OCI-M1 (cell line): ENCODE results near the gene LURAP1L.

Source experiments
- DNase-seq: peaks from one replicate; lab custom pipeline; 2025; lab: John Stamatoyannopoulos, UW

The LURAP1L gene

DNA sequence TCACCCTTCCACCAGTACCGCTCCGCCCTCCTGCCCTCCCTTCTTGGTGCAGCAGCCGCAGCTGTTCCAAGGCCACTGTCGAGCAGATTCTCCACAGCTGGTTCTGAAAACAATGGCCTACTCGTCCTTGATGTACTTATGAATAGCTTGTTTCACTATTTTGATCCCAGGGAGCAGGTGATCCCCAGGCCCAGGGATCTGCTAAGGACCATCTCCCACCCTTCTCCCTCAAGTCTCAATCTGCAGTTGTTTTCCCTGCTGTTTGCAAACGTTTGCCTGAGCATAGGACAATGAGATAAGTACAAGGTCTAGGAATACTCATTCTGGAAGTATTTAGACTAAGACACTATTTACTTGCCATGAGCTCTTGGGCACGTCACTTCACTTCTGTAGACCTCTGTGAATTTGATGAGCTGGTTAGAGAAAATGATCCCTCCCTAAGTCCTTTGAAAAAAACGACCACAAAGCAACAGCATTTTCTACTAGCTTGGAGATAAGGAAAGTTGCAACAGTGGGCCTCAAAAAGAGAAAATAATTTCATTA is 1.8 kb downstream of the LURAP1L start:
- peak; percentile 97 for DNase-seq

DNA sequence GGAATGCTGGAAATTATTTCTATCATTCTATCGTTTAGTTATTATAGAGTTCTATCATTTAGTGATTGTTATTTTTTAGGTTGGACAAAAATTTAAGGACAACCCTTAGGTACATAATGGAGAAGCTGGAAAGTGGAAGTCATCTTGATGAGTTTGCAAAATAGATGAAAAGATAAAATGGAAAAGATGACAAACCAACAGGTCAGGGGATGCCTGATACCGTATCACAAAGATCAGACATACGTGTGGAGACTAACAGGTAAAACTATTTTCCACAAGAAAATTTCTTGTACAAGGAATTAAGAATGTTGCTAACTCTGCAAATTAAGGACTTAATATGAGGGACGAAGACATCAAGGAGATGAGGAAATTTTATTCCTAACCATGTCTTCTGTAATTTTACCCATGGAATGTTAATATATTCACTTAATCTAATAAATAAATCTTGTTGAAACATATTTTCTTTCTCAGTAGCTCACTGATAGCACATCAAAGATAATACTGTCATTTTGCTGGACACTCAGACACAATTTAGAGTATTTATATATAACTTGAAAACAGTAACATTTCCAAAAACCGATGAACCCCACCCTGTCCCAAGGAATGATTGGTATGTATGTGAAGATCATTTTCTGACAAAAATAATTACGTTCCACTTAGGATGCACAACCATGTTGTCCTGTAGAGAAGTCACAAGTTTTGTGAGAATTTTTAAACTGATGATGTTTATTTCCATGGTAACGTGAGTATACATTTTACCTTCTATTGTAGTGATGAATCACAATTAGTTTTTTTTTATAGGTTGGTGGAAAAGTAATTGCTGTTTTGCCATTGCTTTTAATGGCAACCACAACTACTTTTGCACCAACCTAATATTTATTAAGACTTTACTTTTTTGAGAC is 2.6 kb downstream of the LURAP1L start:
- DNase-seq, result no peak

- DNase-seq, result no peak
Observed at GRCh38 chr9:12778389-12778788, 3.6 kb downstream of the LURAP1L start.

- no peak for DNase-seq
Observed at GRCh38 chr9:12781226-12781733, 6.5 kb downstream of the LURAP1L start.

GRCh38 chr9:12783767-12784460 is 9.1 kb downstream of the LURAP1L start:
- peak; percentile 99 for DNase-seq

- peak; percentile 100 for DNase-seq
Observed at GRCh38 chr9:12784461-12785259, 9.8 kb downstream of the LURAP1L start.

DNA sequence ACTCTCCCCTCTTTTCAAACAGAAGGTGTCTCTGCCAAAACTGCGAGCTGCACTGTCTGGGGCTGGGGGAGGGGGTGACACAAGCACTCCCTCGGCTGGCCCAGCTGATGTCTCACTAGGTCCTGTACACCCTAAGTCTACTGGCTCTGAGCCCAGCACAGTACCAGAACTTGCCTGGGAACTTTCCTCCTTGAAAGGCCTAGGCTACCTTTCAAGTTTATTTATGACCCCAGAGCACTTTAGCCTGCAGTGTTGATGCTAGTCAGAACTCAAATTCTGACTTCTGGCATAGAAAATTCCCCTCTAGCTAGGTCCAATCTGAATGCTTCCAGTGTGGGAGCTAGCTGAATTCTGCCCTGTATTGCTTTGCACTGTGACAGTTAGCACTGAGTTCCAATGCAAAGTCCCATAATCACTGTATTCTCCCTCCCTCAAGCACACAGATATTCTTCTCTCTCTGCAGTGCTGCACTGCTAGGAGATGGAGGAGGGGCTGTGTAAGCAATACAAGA is 10.5 kb downstream of the LURAP1L start:
- peak; percentile 93 for DNase-seq

- no peak for DNase-seq
Observed at GRCh38 chr9:12785941-12786340, 11.1 kb downstream of the LURAP1L start.

GRCh38 chr9:12790001-12790400 is 15.2 kb downstream of the LURAP1L start:
- DNase-seq, result peak; percentile 91

GRCh38 chr9:12790883-12791282 is 16.1 kb downstream of the LURAP1L start:
- DNase-seq, result no peak

DNA sequence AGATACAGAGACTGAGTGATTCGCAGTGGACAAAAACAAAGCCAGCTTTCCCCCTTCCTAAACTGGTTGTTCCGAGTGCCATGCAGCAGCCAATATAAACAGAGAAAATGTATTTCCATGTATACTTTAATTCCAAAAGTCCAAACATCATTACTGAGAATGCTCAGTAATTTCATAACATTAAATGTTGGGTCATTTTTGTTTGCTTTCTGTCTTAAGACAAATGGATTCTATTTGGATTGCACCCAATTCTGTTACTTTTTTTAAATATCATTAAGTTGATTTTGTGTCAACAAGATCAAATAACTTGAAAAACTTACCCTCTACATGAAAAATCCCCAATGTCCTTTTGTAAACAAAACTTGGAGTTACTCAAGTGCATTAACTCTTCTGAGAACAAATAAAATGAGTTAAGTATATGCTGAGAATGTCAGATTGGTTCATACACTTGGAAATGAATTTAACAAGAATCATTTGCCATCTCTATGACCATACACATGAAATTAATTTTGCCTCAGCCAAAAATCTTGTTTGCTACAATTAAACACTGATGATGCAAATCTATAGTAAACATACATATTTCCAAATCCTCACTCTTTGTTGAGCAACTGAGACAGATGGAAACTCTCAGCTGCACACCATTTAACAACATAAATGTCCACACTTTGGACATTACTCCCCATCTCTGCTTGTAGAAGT is 19.4 kb downstream of the LURAP1L start:
- DNase-seq, result no peak

- peak; percentile 92 for DNase-seq
Observed at GRCh38 chr9:12796601-12797000, 21.8 kb downstream of the LURAP1L start.

DNA sequence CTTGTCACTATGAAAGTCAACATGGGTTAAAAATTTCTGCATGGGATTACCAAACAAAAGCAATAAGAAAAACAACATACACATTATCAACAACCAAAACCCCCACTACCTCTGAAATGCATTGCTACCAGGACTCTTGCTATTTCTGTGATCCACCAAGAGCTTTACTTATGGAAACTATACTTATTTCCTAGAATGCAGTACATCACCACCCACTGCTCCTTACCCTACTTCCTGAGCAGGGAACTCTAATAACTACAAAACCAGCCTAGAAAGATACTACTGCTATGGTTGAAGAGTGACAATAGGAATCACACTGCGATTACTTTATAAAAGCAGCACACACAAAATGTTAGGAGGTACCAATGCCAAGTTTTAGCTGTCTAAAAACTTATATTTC is 22.2 kb downstream of the LURAP1L start:
- DNase-seq, result peak; percentile 92

DNA sequence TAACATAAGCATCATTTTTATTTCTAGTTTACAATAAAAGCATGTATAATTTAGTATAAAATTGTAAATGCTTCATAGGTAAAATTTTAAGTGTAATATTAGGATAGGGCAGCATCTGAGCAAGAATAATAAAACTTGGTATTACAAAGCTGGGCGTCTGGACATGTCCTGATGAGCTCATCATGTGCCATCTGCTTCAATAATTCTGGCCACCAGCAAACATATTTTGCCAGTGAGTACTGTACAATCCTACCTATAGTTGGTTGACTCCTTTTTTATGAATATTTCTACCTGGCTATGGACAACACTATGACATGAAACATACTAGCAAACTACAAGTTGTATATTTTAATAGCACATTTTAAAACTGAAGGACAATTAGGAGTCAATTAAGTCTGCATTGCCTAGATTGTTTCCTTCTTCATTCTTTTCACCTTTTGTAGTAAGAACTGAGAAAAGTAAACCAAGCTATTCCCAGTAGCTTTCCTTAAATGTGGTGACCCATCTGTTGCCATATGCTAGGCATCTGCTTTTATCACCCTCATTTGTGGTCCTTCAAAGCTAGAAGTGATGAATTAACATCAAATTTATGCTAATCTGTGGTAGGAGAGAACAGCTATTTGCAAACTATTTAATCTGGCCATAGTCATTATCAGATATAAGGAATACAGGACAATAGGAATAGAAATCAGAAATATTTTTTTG is 23.4 kb downstream of the LURAP1L start:
- DNase-seq, result no peak

DNA sequence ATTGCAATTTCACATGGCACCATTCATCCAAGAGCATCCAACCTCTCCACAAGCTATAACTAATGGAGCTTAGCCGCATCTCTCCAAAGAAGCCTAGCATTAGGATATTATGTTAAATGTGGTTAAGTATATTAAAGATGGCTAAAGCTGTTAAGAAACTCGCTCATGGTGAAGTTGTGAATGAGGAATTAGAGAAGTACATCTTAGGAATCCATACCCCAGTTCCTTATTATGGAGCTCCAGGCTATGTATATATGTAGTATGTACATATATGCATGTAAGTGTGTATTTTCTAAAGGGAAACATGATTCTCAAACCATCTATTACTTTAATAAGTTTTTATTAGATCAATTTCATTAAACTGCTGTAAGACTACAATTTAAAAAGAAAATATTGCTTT is 26.4 kb downstream of the LURAP1L start:
- DNase-seq, result no peak

GRCh38 chr9:12801663-12802062 is 26.8 kb downstream of the LURAP1L start:
- no peak for DNase-seq

GRCh38 chr9:12802093-12802492 is 27.3 kb downstream of the LURAP1L start:
- no peak for DNase-seq

DNA sequence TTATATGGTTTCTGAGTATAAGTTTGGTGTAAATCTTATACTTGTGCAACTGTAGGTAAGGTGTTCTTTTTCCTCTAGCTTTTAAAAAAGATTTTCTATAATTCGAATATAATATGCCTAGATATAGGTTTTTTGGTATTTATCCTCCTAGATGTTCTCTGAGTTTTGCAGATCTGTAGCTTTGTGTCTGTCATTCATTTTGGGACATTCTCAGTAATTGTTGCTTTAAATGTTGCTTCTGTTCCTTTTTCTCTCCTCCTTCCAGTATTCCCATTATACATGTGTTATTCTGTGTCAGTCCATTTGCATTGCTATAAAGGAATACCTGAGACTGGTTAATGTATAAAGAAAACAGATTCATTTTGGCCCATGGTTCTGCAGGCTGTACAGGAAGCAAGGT is 33.7 kb downstream of the LURAP1L start:
- DNase-seq, result no peak

GRCh38 chr9:12809720-12810119 is 34.9 kb downstream of the LURAP1L start:
- no peak for DNase-seq

GRCh38 chr9:12811935-12812334 is 37.1 kb downstream of the LURAP1L start:
- no peak for DNase-seq
